Measurements from ENCODE around the gene C19orf12. TPM values are rescaled to one million over a fixed set of nuclear protein-coding genes. Genes with fewer than 3 reads are reported as not detected.

The C19orf12 gene
- 10 to 100 TPM; 20.8 to 27.3 (median 25.2) TPM for polyA plus RNA-seq (ENCODE audit: insufficient read length in 10 of 10)
- long read RNA-seq, donor 1, transcript C19orf12-201 (3 exons, 2,464 nt), result major isoform, 9 of 11 reads
- long read RNA-seq, donor 1, partial matches to known transcripts, result 0 of 11 reads
- long read RNA-seq, donor 1, other reads (novel, unspliced or antisense), result 0 of 11 reads
- long read RNA-seq, donor 2, transcript C19orf12-201 (3 exons, 2,464 nt), result major isoform, 10 of 11 reads
- long read RNA-seq, donor 2, partial matches to known transcripts, result 0 of 11 reads
- long read RNA-seq, donor 2, other reads (novel, unspliced or antisense), result 0 of 11 reads
- long read RNA-seq, donor 3, result 0 reads
- long read RNA-seq, donor 4, partial matches to known transcripts, result 0 of 8 reads
- long read RNA-seq, donor 4, other reads (novel, unspliced or antisense), result 0 of 8 reads
- long read RNA-seq, donor 5, full-length matches to known transcripts, result 18 of 18 reads
- long read RNA-seq, donor 5, partial matches to known transcripts, result 0 of 18 reads
- long read RNA-seq, donor 5, other reads (novel, unspliced or antisense), result 0 of 18 reads
- long read RNA-seq, donor 6, transcript C19orf12-201 (3 exons, 2,464 nt), result major isoform, 12 of 14 reads
- long read RNA-seq, donor 6, partial matches to known transcripts, result 0 of 14 reads
- long read RNA-seq, donor 6, other reads (novel, unspliced or antisense), result 0 of 14 reads
- long read RNA-seq, donor 7, partial matches to known transcripts, result 0 of 5 reads
- long read RNA-seq, donor 7, other reads (novel, unspliced or antisense), result 0 of 5 reads
- long read RNA-seq, donor 8, transcript C19orf12-201 (3 exons, 2,464 nt), result major isoform, 6 of 9 reads
- long read RNA-seq, donor 8, partial matches to known transcripts, result 0 of 9 reads
- long read RNA-seq, donor 8, other reads (novel, unspliced or antisense), result 0 of 9 reads
- long read RNA-seq, donor 9, partial matches to known transcripts, result 0 of 3 reads
- long read RNA-seq, donor 9, other reads (novel, unspliced or antisense), result 0 of 3 reads

- peak; percentile 47 to 89 (median 78) for DNase-seq
Observed at GRCh38 chr19:29714953-29715700, at the start of gene C19orf12. TSS of gene C19orf12 (minus strand) at chr19:29715261. CDS start at chr19:29708413, 6,848 bp downstream.

GRCh38 chr19:29764361-29764760 lies 49.3 kb upstream of the C19orf12 start:
- no peak for DNase-seq

GRCh38 chr19:29763196-29763595 lies 48.1 kb upstream of the C19orf12 start:
- no peak for DNase-seq

DNA sequence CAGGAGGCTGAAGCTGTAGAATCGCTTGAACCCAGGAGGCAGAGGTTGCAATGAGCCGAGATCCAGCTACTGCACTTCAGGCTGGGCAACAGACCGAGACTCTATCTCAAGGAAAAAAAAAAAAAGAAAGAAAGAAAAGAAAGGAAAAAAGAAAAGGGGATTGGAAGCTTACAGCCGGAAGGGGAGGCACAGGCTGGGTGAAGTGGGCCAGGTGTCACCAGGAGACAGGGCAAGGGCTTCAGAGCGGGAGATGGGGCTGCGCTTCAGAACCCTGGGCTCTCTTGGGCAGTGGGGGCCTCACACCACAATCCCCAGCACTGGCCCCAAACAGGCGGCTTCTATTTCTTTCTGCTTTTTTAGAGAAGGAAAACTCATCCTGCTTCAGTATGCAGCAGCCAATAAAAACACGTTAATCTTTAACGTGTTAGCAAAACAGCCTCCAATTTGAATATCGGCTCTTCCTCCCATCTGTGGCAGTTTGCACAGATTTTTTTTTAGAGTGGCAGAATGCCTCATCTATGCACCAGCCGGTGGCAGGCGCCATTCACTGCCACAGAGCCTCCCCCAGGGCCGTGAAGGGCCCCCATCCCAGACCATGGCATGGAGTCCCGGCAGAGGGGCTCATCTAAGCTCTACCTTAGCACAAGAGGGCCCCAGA lies 46.6 kb upstream of the C19orf12 start:
- DNase-seq, result no peak

DNA sequence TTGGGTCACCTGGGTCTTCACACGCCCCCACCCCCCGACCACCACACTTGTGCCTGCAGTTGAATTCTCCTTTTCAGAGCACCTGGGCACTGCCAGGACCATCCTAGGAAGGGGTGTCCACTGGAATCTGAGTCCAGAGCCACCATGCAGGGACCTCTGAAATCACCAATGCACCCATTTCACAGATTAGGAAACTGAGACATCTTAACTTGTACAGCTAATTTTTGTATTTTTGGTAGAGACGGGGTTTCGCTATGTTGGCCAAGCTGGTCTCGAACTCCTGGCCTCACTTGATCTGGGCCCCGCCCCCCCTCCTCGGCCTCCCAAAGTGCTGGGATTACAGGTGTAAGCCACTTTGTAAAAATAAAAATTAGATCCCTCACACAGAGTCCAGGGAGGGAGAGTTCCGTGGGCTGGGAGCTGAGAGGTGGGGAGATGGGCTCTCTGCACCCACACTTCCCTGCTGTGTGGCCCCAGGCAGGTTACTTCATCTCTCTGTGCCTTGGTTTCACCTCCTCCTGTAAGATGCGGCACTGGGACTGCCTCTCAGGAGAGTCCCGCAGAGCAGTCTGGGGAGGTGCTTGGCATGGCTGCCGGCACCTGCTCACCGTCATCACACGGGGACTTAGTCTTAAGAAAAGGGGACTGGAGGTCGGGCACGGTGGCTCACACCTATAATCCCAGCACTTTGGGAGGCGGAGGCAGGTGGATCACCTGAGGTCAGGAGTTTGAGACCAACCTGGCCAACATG lies 45.9 kb upstream of the C19orf12 start:
- no peak for DNase-seq

- DNase-seq, result no peak
Observed at GRCh38 chr19:29759359-29759758, 44.3 kb upstream of the C19orf12 start.

DNA sequence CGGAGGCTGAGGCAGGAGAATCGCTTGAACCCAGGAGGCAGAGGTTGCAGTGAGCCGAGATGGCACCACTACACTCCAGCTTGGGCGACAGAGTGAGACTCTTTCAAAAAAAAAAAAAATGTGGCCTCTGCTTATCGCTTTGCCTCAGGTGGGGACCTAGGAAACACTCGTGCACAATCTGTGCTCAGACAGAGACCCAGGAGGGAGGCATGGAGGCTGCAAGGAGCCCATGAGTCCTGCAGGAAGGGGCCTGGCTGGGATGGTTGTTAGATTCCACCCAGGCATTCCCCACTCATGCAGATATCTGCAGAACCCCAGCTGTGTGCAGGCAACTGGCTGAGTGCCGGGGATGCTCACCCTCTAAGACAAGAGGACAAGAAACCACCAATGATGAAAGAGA lies 43.8 kb upstream of the C19orf12 start:
- DNase-seq, result no peak

- no peak for DNase-seq
Observed at GRCh38 chr19:29757551-29757950, 42.5 kb upstream of the C19orf12 start.

- DNase-seq, result no peak
Observed at GRCh38 chr19:29753934-29754305, 38.9 kb upstream of the C19orf12 start.

GRCh38 chr19:29753190-29753933 lies 38.3 kb upstream of the C19orf12 start:
- no peak for DNase-seq

GRCh38 chr19:29752450-29753025 lies 37.5 kb upstream of the C19orf12 start:
- DNase-seq, result no peak

DNA sequence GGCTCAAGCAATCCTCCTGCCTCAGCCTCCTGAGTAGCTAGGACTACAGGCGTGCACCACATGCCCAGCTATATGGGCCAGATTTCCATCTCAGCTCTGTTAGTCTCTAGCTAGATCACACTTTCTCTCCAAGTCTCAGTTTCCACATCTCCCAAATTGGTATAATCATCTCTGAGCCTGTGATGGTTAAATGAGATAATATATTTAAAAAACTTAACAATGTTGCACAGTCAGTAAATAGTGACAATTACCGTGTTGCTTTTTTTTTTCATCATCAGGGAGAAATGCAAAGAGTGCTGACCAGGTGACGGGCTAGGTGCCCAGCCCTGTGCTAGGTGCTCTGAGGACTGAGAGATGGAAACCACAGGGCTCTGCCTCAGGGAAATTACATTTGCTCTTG lies 36.9 kb upstream of the C19orf12 start:
- no peak for DNase-seq

DNA sequence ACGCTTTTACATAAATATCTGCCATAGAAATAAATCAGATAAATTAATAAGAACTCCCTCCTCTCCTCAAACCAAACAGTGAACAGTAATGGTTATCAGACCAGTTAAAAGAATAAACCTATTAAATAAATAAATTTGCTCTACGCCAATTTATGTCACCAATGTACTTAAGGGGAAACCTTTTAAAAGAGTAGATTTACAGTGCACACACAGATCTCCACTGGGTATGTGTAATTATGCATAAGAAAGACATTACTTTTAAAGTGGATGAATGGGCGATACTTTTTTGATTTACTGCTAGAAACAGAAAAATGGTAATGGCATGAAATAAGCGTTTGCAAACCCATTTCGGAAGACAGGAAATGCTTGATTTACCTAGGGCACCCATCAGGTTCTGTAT lies 34.9 kb upstream of the C19orf12 start:
- DNase-seq, result no peak

- no peak for DNase-seq
Observed at GRCh38 chr19:29748996-29749849, 34.2 kb upstream of the C19orf12 start.

- no peak for DNase-seq
Observed at GRCh38 chr19:29745253-29745652, 30.2 kb upstream of the C19orf12 start.

GRCh38 chr19:29743681-29744080 lies 28.6 kb upstream of the C19orf12 start:
- DNase-seq, result no peak

DNA sequence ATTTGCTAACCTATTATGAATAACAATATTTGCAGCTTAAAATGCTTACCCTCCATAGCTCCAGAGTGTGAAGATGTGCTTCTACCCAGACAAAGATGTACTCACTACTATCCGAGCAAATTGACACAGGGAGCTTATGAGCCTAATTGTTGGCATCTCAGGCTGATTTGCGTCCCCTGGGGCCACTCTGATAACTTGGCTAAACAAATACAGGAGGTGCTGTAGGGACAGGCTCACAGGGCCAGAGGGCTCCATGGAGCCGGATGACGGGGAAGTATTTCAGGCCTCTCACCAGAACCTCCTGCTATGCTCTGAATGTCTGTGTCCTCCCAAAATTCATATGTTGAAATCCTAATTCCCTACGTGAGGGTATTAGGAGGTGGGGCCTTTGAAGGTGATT lies 26.7 kb upstream of the C19orf12 start:
- no peak for DNase-seq

GRCh38 chr19:29741226-29741625 lies 26.2 kb upstream of the C19orf12 start:
- no peak for DNase-seq
